Tibial nerve (tissue), 4 donors: ENCODE results near the gene GNB1L. TPM values are rescaled to one million over a fixed set of nuclear protein-coding genes. Genes with fewer than 3 reads are reported as not detected.
"Not testable (repeated sequence)": the region's sequence is repeated elsewhere in the genome, so short reads cannot be mapped to it uniquely, and the experiment has no call there.

Experiments
- DNase-seq, 2 donors: peaks; one replicate each; pipeline ENCODE4 v3.0.0-alpha.2; 2019; ENCODE audit warnings: low spot score in 2 of 2
- H3K27ac ChIP-seq, 4 donors: fragments of 200-600 bp; sonication (generic) in 3 of 4; one replicate each; pipeline ENCODE4 v1.5.1; 2017 to 2019; ENCODE audit warnings: mild to moderate bottlenecking in 1 of 4
- H3K27me3 ChIP-seq, 2 donors: fragments of 200-600 bp; sonication (generic) in 1 of 2; one replicate each; pipeline versions ENCODE4 v1.5.1 to v1.6.0; 2017 to 2019
- H3K36me3 ChIP-seq, 3 donors: fragments of 200-600 bp; sonication (generic); one replicate each; pipeline ENCODE4 v1.5.1; 2018 to 2019
- H3K4me1 ChIP-seq, 4 donors: fragments of 200-600 bp; sonication (generic) in 3 of 4; one replicate each; pipeline ENCODE4 v1.5.1; 2017 to 2019
- H3K4me3 ChIP-seq, 4 donors: fragments of 200-600 bp; sonication (generic) in 3 of 4; one replicate each; pipeline ENCODE4 v1.5.1; 2017 to 2019; ENCODE audit warnings: mild to moderate bottlenecking in 1 of 4, moderate library complexity in 1 of 4
- H3K9me3 ChIP-seq, 4 donors: fragments of 200-600 bp; sonication (generic) in 3 of 4; one replicate each; pipeline ENCODE4 v1.5.1; 2017 to 2019
- CTCF ChIP-seq, 5 experiments: fragments of 200-600 bp in 3 of 5; fragments of 450-650 bp in 2 of 5; sonication (generic) in 3 of 5; IDR thresholded peaks; one replicate each; pipeline ENCODE4 v1.5.1; 2016 to 2019; ENCODE audit warnings: antibody characterized with exemption in 5 of 5, mild to moderate bottlenecking in 3 of 5, moderate library complexity in 2 of 5
- EP300 ChIP-seq, 2 donors: sonication (generic); formaldehyde crosslinking; IDR thresholded peaks; one replicate each; pipeline ENCODE4 v1.6.1; 2017; ENCODE audit warnings: antibody characterized with exemption in 2 of 2, mild to moderate bottlenecking in 1 of 2
- POLR2A ChIP-seq, 2 donors: fragments of 450-650 bp; IDR thresholded peaks; one replicate each; pipeline ENCODE4 v1.6.1; 2017; ENCODE audit warnings: antibody characterized with exemption in 2 of 2, mild to moderate bottlenecking in 2 of 2, moderate library complexity in 2 of 2
- WGBS, 2 donors: methylation state at CpG; one replicate each; pipeline ENCODE4 v1.1.5; 2018; 5-methylcytosine and 5-hydroxymethylcytosine counted together
- total RNA-seq, 4 donors: library from RNA; depleted of rRNA; stranded (reverse); fragments of >200 nt; gene quantifications; one replicate each; pipeline ENCODE4 v1.1.0, GENCODE V29; 2016

Gene GNB1L
- total RNA-seq, 4 donors from 2014 or later, result 2.9 to 8.1 (median 6.3) TPM

- no peak for DNase-seq
- no peaks in the 10 kb centered on the region for H3K27me3 ChIP-seq
Measured at GRCh38 chr22:19834599-19834998, 20.1 kb downstream of the GNB1L start.

DNA sequence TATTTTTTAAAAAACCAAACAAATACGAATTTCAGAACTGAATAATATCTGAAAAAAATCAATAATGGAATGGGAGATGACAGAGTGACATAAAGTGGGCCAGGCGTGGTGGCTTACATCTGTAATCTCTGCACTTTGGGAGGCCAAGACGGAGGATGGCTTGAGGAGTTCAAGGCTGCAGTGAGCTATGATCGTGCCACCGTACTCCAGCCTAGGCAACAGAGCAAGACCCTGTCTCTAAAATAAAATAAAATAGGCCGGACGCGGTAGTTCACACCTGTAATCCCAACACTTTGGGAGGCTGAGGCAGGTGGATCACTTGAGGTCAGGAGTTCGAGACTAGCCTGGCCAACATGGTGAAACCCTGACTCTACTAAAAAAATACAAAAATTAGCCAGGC is 21.3 kb downstream of the GNB1L start:
- H3K4me3 ChIP-seq, H3K27me3 ChIP-seq, DNase-seq, H3K36me3 ChIP-seq, H3K9me3 ChIP-seq, H3K27ac ChIP-seq, H3K4me1 ChIP-seq: not testable (repeated sequence)
- WGBS, 2 donors, result 91% methylated on average over 9 of the region's 9 CpGs

More at GRCh38 chr22:19834599-19834998, 20.1 kb downstream of the GNB1L start:
- Histone ChIP-seq H3K4me3 (no peak overlapping the region), H3K4me1 (no peaks in the 10 kb centered on the region), H3K36me3 (no peaks in the 10 kb centered on the region), H3K9me3 (no peaks in the 10 kb centered on the region), H3K27ac (no peak overlapping the region)
- TF ChIP-seq POLR2A (IDR thresholded peaks at IDR 0.05), result no peak
- TF ChIP-seq EP300 (IDR thresholded peaks at IDR 0.05), result no peak
- TF ChIP-seq CTCF (IDR thresholded peaks at IDR 0.05), result no peak

GRCh38 chr22:19832476-19833108 is 22.1 kb downstream of the GNB1L start:
- no peaks in the 10 kb centered on the region for H3K36me3 ChIP-seq
- TF ChIP-seq EP300 (IDR thresholded peaks at IDR 0.05) (no peak), POLR2A (IDR thresholded peaks at IDR 0.05) (no peak), CTCF (IDR thresholded peaks at IDR 0.05) (no peak)
- no peaks in the 10 kb centered on the region for H3K9me3 ChIP-seq
- H3K27ac ChIP-seq, result no peak overlapping the region
- H3K4me3 ChIP-seq, result no peak overlapping the region
- DNase-seq, result no peak
- 74 to 79% methylated on average over 7 of the region's 7 CpGs for WGBS, 2 donors
- H3K4me1 ChIP-seq, result no peaks in the 10 kb centered on the region
- H3K27me3 ChIP-seq, result no peaks in the 10 kb centered on the region

GRCh38 chr22:19831979-19832378 is 22.7 kb downstream of the GNB1L start:
- not testable (repeated sequence) for DNase-seq, H3K27ac ChIP-seq, H3K27me3 ChIP-seq, H3K9me3 ChIP-seq, H3K4me1 ChIP-seq, H3K36me3 ChIP-seq, H3K4me3 ChIP-seq
- 70 to 74% methylated on average over 3 of the region's 3 CpGs for WGBS, 2 donors

DNA sequence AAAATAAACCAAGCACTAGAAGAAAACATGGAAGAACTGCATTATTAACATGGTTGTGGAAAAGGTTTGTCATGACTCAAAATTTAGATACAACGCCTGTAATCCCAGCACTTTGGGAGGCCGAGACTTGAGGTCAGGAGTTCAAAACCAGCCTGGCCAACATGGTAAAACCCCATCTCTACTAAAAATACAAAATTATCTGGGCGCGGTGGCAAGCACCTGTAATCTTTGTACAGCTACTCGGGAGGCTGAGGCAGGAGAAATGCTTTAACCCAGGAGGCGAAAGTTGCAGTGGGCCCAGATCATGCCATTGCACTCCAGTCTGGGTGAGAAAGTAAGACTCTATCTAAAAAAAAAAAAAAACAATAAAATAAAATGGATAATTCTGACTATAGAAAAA is 23.7 kb downstream of the GNB1L start:
- WGBS, 2 donors, result 82 to 97% methylated on average over 6 of the region's 6 CpGs
- Histone ChIP-seq H3K27me3 (no peaks in the 10 kb centered on the region), H3K9me3 (no peaks in the 10 kb centered on the region), H3K4me3 (no peak overlapping the region), H3K36me3 (no peaks in the 10 kb centered on the region), H3K4me1 (no peaks in the 10 kb centered on the region), H3K27ac (no peak overlapping the region)
- TF ChIP-seq EP300 (IDR thresholded peaks at IDR 0.05), result no peak
- TF ChIP-seq CTCF (IDR thresholded peaks at IDR 0.05), result no peak
- no peak for TF ChIP-seq POLR2A (IDR thresholded peaks at IDR 0.05)
- DNase-seq, result no peak

DNA sequence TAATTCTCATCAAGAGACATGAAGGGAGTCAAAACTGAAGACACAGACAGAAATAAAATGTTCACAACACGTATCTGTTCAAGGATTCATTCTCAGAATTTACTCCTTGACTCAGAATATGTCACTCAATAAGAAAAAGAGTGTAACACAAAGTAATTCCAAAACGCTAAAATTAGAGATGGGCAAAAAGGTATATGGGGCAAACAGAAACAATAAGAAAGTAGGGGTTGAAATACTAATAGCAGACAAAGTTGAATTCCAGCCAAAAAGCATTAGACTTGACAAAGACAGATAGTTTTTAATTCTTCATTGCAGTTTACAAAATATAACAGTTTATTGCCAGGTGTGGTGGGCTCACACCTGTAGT is 26.7 kb downstream of the GNB1L start:
- TF ChIP-seq CTCF (IDR thresholded peaks at IDR 0.05), result no peak
- TF ChIP-seq POLR2A (IDR thresholded peaks at IDR 0.05), result no peak
- TF ChIP-seq EP300 (IDR thresholded peaks at IDR 0.05), result no peak
- Histone ChIP-seq H3K27me3 (no peaks in the 10 kb centered on the region), H3K27ac (no peak overlapping the region), H3K4me1 (no peaks in the 10 kb centered on the region), H3K9me3 (no peaks in the 10 kb centered on the region), H3K4me3 (no peak overlapping the region), H3K36me3 (no peaks in the 10 kb centered on the region)
- DNase-seq, result no peak
- 87 to 94% methylated on average over 2 of the region's 2 CpGs for WGBS, 2 donors
